ENCODE measurements around the gene PCDHB4. TPM values are rescaled to one million over a fixed set of nuclear protein-coding genes. Genes with fewer than 3 reads are reported as not detected.
A peak's percentile ranks its signal among the peaks of the same experiment; 100 is the strongest.
"Not testable (repeated sequence)": the region's sequence is repeated elsewhere in the genome, so short reads cannot be mapped to it uniquely, and the experiment has no call there.

Gene PCDHB4
- total RNA-seq (2014; rRNA removed; shearing (Covaris generic)) = 0.51 TPM in 2 replicates

DNA sequence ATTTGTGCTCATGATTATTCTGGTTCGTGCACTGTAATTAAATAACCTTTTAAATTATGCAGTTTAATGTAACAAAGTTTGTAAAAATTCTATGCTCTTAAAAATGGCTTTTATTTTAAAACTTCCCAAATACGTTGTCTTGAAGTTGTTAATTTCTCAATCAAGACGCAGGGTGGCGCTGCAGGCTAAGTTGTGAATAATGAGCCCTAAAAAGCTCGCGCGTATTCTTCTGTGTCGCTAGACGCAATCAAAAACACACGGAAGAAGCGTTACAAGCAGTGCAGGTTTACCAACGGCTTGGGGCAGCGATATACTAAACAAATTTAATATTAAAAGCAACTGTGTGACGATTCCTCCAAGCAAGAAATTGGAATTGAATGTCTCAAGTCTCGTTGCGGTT, at the start of gene PCDHB4:
Gene PCDHB4, plus strand, starts transcription at position 256 of the 400 bp plus-strand sequence. CDS start 181 bp downstream, outside the sequence.
- DNase-seq (ENCODE audit: low read depth) = peak; percentile 63

- no peak for DNase-seq (ENCODE audit: low read depth)
These were observed 43.8 kb upstream of the PCDHB4 start for GRCh38 chr5:141077826-141078225.

DNA sequence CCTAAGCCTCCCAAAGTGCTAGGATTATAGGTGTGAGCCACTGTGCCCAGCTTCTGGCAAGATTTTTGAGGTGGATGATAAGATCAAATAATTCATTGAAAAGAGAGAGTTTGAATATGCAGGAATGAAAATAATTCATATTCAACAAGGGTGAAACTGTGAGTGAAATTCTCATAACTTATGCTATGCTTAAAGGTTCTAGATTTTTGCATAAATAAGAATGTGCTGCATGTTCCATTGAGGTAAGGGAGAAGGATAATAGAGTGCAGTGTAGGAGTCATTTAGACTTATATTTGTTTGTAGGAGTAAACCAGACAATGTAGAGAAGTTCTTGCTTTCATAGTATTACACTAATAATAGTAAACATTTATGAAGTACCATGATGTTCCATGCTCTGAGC, 39.4 kb upstream of the PCDHB4 start:
- DNase-seq (ENCODE audit: low read depth) = no peak

GRCh38 chr5:141084487-141084989, 37.1 kb upstream of the PCDHB4 start:
- peak; percentile 82 for DNase-seq (ENCODE audit: low read depth)

DNA sequence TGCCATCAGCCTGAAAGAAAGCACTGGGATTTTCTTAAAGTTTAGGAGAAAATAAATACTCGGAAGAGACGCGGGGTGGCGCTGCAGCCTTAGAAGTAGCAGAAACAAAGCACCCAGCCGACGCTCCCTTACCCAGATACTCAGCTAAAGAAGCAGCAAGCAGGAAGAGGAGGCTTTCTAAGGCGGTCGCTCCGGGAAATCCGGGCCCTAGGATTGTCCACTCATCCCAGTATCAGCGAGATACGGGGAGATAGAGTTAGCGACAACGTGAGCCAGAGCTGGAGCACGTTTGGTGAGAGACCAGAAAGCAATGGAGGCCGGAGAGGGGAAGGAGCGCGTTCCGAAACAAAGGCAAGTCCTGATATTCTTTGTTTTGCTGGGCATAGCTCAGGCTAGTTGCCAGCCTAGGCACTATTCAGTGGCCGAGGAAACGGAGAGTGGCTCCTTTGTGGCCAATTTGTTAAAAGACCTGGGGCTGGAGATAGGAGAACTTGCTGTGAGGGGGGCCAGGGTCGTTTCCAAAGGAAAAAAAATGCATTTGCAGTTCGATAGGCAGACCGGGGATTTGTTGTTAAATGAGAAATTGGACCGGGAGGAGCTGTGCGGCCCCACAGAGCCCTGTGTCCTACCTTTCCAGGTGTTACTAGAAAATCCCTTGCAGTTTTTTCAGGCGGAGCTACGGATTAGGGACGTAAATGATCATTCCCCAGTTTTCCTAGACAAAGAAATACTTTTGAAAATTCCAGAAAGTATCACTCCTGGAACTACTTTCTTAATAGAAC, 26.9 kb upstream of the PCDHB4 start, which contains the start of gene PCDHB2:
Gene PCDHB2, plus strand, starts transcription at position 135 of the 782 bp plus-strand sequence. Its CDS starts 176 bp downstream, at position 311.
- DNase-seq (ENCODE audit: low read depth) = peak; percentile 88

GRCh38 chr5:141095263-141095641, 26.4 kb upstream of the PCDHB4 start:
- DNase-seq (ENCODE audit: low read depth) = peak; percentile 9

- not testable (repeated sequence) for DNase-seq (ENCODE audit: low read depth)
These were observed 25.4 kb upstream of the PCDHB4 start for GRCh38 chr5:141096181-141096580.

- DNase-seq (ENCODE audit: low read depth) = not testable (repeated sequence)
These were observed 25.0 kb upstream of the PCDHB4 start for GRCh38 chr5:141096586-141096985.

DNA sequence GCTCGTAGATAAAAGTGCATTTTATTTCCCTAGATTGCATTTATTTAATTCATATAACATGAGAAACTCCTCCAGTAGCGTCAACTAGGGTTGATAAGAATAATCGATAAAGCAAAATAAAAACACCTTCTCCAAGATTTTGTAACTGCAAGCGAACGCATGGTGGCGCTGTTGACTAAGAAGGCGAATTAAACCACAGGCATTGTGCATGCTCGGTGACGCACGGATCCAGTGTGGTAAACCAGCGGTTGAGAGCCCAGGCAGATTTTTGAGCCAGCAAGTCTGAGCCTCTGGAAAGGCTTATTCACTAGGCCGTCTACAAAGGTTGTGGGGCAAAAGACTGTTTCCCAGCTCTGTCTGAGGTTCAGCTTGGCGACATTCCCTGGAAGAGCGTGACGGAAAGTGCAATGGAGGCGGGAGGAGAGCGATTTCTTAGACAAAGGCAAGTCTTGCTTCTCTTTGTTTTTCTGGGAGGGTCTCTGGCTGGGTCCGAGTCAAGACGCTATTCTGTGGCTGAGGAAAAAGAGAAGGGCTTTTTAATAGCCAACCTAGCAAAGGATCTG, 21.3 kb upstream of the PCDHB4 start, which contains the start of gene PCDHB3:
Gene PCDHB3, plus strand, starts transcription at position 231 of the 563 bp plus-strand sequence. Its CDS starts 177 bp downstream, at position 408.
- peak; percentile 80 for DNase-seq (ENCODE audit: low read depth)

GRCh38 chr5:141101059-141101458, 20.6 kb upstream of the PCDHB4 start:
- DNase-seq (ENCODE audit: low read depth) = no peak

DNA sequence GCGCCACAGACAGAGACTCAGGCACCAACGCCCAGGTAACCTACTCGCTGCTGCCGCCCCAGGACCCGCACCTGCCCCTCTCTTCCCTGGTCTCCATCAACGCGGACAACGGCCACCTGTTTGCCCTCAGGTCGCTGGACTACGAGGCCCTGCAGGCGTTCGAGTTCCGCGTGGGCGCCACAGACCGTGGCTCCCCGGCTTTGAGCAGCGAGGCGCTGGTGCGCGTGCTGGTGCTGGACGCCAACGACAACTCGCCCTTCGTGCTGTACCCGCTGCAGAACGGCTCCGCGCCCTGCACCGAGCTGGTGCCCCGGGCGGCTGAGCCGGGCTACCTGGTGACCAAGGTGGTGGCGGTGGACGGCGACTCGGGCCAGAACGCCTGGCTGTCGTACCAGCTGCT, 19.5 kb upstream of the PCDHB4 start:
- DNase-seq (ENCODE audit: low read depth) = not testable (repeated sequence)

DNA sequence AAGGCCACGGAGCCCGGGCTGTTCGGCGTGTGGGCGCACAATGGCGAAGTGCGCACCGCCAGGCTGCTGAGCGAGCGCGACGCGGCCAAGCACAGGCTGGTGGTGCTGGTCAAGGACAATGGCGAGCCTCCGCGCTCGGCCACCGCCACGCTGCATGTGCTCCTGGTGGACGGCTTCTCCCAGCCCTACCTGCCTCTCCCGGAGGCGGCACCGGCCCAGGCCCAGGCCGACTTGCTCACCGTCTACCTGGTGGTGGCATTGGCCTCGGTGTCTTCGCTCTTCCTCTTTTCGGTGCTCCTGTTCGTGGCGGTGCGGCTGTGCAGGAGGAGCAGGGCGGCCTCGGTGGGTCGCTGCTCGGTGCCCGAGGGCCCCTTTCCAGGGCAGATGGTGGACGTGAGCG, 19.1 kb upstream of the PCDHB4 start:
- not testable (repeated sequence) for DNase-seq (ENCODE audit: low read depth)

DNA sequence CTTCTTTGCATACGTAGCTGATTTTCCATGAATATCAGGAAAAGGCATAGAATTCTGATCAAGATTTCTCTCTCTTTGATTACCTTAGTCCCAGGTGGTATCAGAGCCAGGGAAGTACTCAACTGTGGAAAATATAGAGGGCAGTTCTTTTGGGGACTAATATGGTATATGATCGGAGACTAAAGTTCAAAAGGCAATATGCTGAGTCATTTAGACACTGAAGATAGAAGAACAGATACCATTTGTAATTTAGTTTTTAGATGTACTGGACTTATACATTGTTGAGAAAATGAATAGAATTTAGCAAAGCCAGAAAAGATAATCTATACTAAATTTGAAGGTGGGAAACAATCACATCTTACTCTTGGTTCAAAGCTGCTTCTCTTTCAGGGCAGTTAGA, 16.3 kb upstream of the PCDHB4 start:
- no peak for DNase-seq (ENCODE audit: low read depth)

DNA sequence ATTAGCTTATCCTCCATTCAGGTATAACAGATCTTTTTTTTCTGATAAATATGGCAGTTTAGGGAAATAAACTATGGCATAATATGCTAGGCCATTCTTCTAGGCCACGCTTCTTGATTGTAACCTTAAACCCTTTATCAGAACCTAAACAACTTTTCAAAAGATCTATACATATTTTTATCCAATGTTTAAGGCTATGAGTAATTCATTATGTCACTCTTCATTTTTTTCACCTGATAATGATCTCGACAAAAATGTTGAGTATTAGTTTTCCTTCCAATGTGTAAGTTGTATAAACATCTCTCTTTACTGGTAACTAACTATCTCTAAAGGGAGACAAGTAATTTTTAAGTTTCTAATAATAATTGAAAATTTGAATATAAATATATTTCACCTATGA, 2.4 kb upstream of the PCDHB4 start:
- DNase-seq (ENCODE audit: low read depth) = no peak

GRCh38 chr5:141121985-141122384, 367 bp downstream of the PCDHB4 start:
- DNase-seq (ENCODE audit: low read depth) = peak; percentile 19

GRCh38 chr5:141123396-141124135, 1.9 kb downstream of the PCDHB4 start:
- DNase-seq (ENCODE audit: low read depth) = not testable (repeated sequence)

DNA sequence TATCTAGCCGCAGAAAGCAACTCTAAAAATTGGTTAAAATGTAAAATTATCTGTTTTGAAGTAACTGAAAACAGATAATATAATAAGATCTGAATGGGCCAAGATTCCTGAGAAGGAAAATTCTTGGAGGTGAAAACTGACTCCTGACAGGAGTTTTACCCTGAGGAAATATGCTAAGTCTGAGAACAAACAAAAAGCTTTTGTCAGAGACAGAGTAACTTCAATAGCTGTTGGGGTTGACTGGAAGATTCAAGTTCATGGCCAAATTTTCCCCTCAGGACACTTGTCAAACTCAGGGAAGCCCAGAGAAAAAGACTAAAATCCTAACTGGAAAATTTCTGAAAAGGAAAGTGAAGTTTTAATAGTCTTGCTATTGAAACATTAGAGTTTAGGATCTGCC, 5.7 kb downstream of the PCDHB4 start:
- no peak for DNase-seq (ENCODE audit: low read depth)

DNA sequence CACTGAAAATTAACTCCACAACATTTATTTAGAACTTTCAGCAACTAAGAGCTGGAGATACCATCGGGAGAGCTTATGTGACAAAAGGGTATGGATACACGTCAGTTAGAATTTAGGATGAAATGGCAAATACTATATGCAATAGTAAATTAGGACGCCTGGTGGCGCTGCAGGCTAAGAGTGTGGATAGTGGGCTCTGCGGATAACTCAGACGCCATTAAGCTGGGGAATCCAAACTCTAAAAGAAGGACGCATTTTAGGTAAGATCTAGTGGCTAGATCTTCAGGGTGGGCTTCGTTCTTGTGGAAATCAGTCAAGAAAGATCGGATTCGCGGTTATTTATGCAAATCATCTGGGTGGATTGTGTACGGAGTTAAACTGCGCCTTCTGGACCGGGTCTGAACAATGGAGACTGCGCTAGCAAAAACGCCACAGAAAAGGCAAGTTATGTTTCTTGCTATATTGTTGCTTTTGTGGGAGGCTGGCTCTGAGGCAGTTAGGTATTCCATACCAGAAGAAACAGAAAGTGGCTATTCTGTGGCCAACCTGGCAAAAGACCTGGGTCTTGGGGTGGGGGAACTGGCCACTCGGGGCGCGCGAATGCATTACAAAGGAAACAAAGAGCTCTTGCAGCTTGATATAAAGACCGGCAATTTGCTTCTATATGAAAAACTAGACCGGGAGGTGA, 13.6 kb downstream of the PCDHB4 start, which contains the start of gene PCDHB5:
Gene PCDHB5, plus strand, starts transcription at position 177 of the 688 bp plus-strand sequence. Its CDS starts 229 bp downstream, at position 406.
- peak; percentile 60 for DNase-seq (ENCODE audit: low read depth)

DNA sequence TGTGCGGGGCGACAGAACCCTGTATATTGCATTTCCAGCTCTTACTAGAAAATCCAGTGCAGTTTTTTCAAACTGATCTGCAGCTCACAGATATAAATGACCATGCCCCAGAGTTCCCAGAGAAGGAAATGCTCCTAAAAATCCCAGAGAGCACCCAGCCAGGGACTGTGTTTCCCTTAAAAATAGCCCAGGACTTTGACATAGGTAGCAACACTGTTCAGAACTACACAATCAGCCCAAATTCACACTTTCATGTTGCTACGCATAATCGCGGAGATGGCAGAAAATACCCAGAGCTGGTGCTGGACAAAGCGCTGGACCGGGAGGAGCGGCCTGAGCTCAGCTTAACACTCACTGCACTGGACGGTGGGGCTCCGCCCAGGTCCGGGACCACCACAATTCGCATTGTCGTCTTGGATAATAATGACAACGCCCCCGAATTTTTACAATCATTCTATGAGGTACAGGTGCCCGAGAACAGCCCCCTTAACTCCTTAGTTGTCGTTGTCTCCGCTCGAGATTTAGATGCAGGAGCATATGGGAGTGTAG, 14.2 kb downstream of the PCDHB4 start:
- DNase-seq (ENCODE audit: low read depth) = no peak

DNA sequence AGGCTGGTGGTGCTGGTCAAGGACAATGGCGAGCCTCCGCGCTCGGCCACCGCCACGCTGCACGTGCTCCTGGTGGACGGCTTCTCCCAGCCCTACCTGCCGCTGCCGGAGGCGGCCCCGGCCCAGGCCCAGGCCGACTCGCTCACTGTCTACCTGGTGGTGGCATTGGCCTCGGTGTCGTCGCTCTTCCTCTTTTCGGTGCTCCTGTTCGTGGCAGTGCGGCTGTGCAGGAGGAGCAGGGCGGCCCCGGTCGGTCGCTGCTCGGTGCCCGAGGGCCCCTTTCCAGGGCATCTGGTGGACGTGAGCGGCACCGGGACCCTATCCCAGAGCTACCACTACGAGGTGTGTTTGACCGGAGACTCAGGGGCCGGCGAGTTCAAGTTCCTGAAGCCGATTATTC, 15.7 kb downstream of the PCDHB4 start:
- not testable (repeated sequence) for DNase-seq (ENCODE audit: low read depth)

- DNase-seq (ENCODE audit: low read depth) = peak; percentile 63
These were observed 28.2 kb downstream of the PCDHB4 start, which contains the start of gene PCDHB6 for GRCh38 chr5:141149812-141150211. Gene PCDHB6, plus strand, starts transcription at chr5:141150057. Its CDS starts 201 bp downstream, at chr5:141150258.

All from Daoy (cell line).